Lower lobe of right lung (tissue), 2 donors: ENCODE data around the gene DGLUCY. TPM values are rescaled to one million over a fixed set of nuclear protein-coding genes. Genes with fewer than 3 reads are reported as not detected.
A peak's percentile ranks its signal among the peaks of the same experiment; 100 is the strongest.

Source experiments
- ATAC-seq, 2 donors: fragments of 200-7000 bp; cut with Tn5 transposase; one replicate each; pipeline ENCODE4 v1.9.1; 2020 to 2022; ENCODE audit warnings: mild to moderate bottlenecking in 2 of 2, moderate library complexity in 2 of 2
- DNase-seq: peaks from one replicate; pipeline ENCODE4 v3.0.0-alpha.2; 2020
- H3K27ac ChIP-seq: fragments of 200-600 bp; one replicate; pipeline ENCODE4 v1.8.0; 2022
- H3K27me3 ChIP-seq: fragments of 200-600 bp; one replicate; pipeline ENCODE4 v1.8.0; 2022; ENCODE audit warnings: low read depth
- H3K36me3 ChIP-seq: fragments of 200-600 bp; one replicate; pipeline ENCODE4 v1.8.0; 2022; ENCODE audit warnings: mild to moderate bottlenecking
- H3K4me1 ChIP-seq: fragments of 200-600 bp; one replicate; pipeline ENCODE4 v1.8.0; 2022
- H3K4me3 ChIP-seq: fragments of 200-600 bp; one replicate; pipeline ENCODE4 v1.8.0; 2022; ENCODE audit warnings: mild to moderate bottlenecking
- H3K9me3 ChIP-seq: fragments of 200-600 bp; one replicate; pipeline ENCODE4 v1.8.0; 2022
- CTCF ChIP-seq: fragments of 200-600 bp; IDR thresholded peaks from one replicate; pipeline ENCODE4 v1.8.0; 2022; ENCODE audit warnings: antibody characterized with exemption, mild to moderate bottlenecking
- intact Hi-C: fragments of 100-400 bp; cut with DNase I; formaldehyde crosslinking; loops from one replicate; pipeline ENCODE4 v1.11.0; 2022
- total RNA-seq: library from RNA; stranded (reverse); fragmentation: NEBNext Ultra II Directional; extraction: Animal tissue kit (Norgen Biotek cat#: 25700); gene quantifications from one replicate; pipeline ENCODE4 v1.2.1, GENCODE V29; 2021
- donor health status: DM: no; HTN: yes; CAD: no; lungs with severe emphysema.

Gene DGLUCY
- total RNA-seq, 1 donor from 2014 or later: 102 TPM

- Histone ChIP-seq H3K27ac (no peak overlapping the region), H3K9me3 (no peaks in the 10 kb centered on the region), H3K27me3 (no peaks in the 10 kb centered on the region), H3K36me3 (no peaks in the 10 kb centered on the region), H3K4me1 (peaks cover 47% of the 10 kb centered on the region), H3K4me3 (no peak overlapping the region)
- DNase-seq: no peak
- intact Hi-C loops: no loop called here
- ATAC-seq: no peak
- no peak for TF ChIP-seq CTCF
Observed at GRCh38 chr14:91112194-91112593, 1.7 kb upstream of the DGLUCY start.

- intact Hi-C loops: no loop called here
Observed at GRCh38 chr14:91114079-91115065, 499 bp downstream of the DGLUCY start.

GRCh38 chr14:91115986-91116770, 2.3 kb downstream of the DGLUCY start:
- intact Hi-C loops: no loop called here
- no peak for TF ChIP-seq CTCF
- no peaks in the 10 kb centered on the region for H3K9me3 ChIP-seq
- peaks cover 44% of the 10 kb centered on the region for H3K4me1 ChIP-seq
- peaks cover 3% of the 10 kb centered on the region for H3K36me3 ChIP-seq
- peak overlapping the region; percentile 87 for H3K4me3 ChIP-seq
- no peaks in the 10 kb centered on the region for H3K27me3 ChIP-seq
- ATAC-seq (no peak), DNase-seq (no peak)
- peak overlapping the region; percentile 97 for H3K27ac ChIP-seq

More at GRCh38 chr14:91114079-91115065, 499 bp downstream of the DGLUCY start:
- ATAC-seq (peak; percentile 89 to 92), DNase-seq (peak; percentile 58)
- TF ChIP-seq CTCF: no peak
- Histone ChIP-seq H3K9me3 (no peaks in the 10 kb centered on the region), H3K4me1 (peaks cover 48% of the 10 kb centered on the region), H3K27me3 (no peaks in the 10 kb centered on the region), H3K36me3 (no peaks in the 10 kb centered on the region), H3K27ac (peak overlapping the region; percentile 97), H3K4me3 (peak overlapping the region; percentile 87)

GRCh38 chr14:91116913-91117588, 3.2 kb downstream of the DGLUCY start:
- no peak for TF ChIP-seq CTCF
- H3K4me1 ChIP-seq: peaks cover 44% of the 10 kb centered on the region
- intact Hi-C loops: no loop called here
- peak overlapping the region; percentile 97 for H3K27ac ChIP-seq
- H3K9me3 ChIP-seq: no peaks in the 10 kb centered on the region
- peaks cover 5% of the 10 kb centered on the region for H3K36me3 ChIP-seq
- no peak overlapping the region for H3K4me3 ChIP-seq
- H3K27me3 ChIP-seq: no peaks in the 10 kb centered on the region
- ATAC-seq: no peak
- no peak for DNase-seq

GRCh38 chr14:91117960-91118359, 4.1 kb downstream of the DGLUCY start:
- ATAC-seq (no peak), DNase-seq (no peak)
- no peaks in the 10 kb centered on the region for H3K27me3 ChIP-seq
- no peak overlapping the region for H3K4me3 ChIP-seq
- TF ChIP-seq CTCF: no peak
- no peak overlapping the region for H3K27ac ChIP-seq
- intact Hi-C loops: no loop called here
- peaks cover 5% of the 10 kb centered on the region for H3K36me3 ChIP-seq
- no peaks in the 10 kb centered on the region for H3K9me3 ChIP-seq
- peaks cover 42% of the 10 kb centered on the region for H3K4me1 ChIP-seq
